GM23338 (cell line): Measurements from ENCODE around the gene CUBN. TPM values are rescaled to one million over a fixed set of nuclear protein-coding genes. Genes with fewer than 3 reads are reported as not detected.

ENCODE experiments used
- ATAC-seq: fragments of 200-7000 bp; cut with Tn5 transposase; 3 replicates; pipeline ENCODE4 v1.9.1; 2020
- DNase-seq: peaks from one replicate; pipeline ENCODE4 v3.0.0-alpha.2; 2015; ENCODE audit warnings: low spot score
- H2AFZ ChIP-seq: fragments of 200-600 bp; sonication (generic); 2 replicates; pipeline ENCODE4 v1.8.0; 2016; ENCODE audit warnings: antibody characterized with exemption, mild to moderate bottlenecking, moderate library complexity
- H3F3A ChIP-seq: fragments of 200-600 bp; sonication (generic); replicated peaks from 2 replicates; pipeline ENCODE4 v1.8.0; 2017; ENCODE audit warnings: antibody characterized with exemption, mixed run types, low read depth
- H3K27ac ChIP-seq: fragments of 200-600 bp; sonication (generic); 2 replicates; pipeline ENCODE4 v1.6.1; 2016; ENCODE audit warnings: low read depth
- H3K27me3 ChIP-seq: fragments of 200-600 bp; sonication (generic); 2 replicates; pipeline ENCODE4 v1.8.0; 2016; ENCODE audit warnings: mild to moderate bottlenecking, mixed run types, moderate library complexity; ENCODE audit not compliant: insufficient read depth
- H3K36me3 ChIP-seq: fragments of 200-600 bp; sonication (generic); 2 replicates; pipeline ENCODE4 v1.8.0; 2016; ENCODE audit warnings: mild to moderate bottlenecking; ENCODE audit not compliant: insufficient read depth
- H3K4me1 ChIP-seq: fragments of 200-600 bp; sonication (generic); 2 replicates; pipeline ENCODE4 v1.8.0; 2016; ENCODE audit warnings: mild to moderate bottlenecking, moderate library complexity; ENCODE audit not compliant: insufficient read depth
- H3K4me2 ChIP-seq: fragments of 200-600 bp; sonication (generic); 2 replicates; pipeline ENCODE4 v1.7.1; 2017; ENCODE audit warnings: mixed run types
- H3K4me3 ChIP-seq: fragments of 200-600 bp; sonication (generic); 2 replicates; pipeline ENCODE4 v1.6.1; 2016; ENCODE audit warnings: mixed run types
- H3K79me2 ChIP-seq: fragments of 200-600 bp; sonication (generic); replicated peaks from 2 replicates; pipeline ENCODE4 v1.8.0; 2017; ENCODE audit warnings: mild to moderate bottlenecking; ENCODE audit not compliant: insufficient read depth
- H3K9me2 ChIP-seq: fragments of 200-600 bp; sonication (generic); 2 replicates; pipeline ENCODE4 v1.8.0; 2017; ENCODE audit not compliant: insufficient read depth
- H4K20me1 ChIP-seq: fragments of 200-600 bp; sonication (generic); replicated peaks from 2 replicates; pipeline ENCODE4 v1.8.0; 2017; ENCODE audit warnings: mild to moderate bottlenecking; ENCODE audit not compliant: insufficient read depth
- H3K27ac Mint-ChIP-seq: 2 replicates; pipeline ENCODE4 v1.8.0; 2020; ENCODE audit warnings: inconsistent platforms, mild to moderate bottlenecking, moderate library complexity, mixed read lengths
- H3K27me3 Mint-ChIP-seq: 3 replicates; pipeline ENCODE4 v1.8.0; 2022; ENCODE audit warnings: low read depth, mild to moderate bottlenecking, moderate library complexity, mixed read lengths, inconsistent platforms; ENCODE audit not compliant: insufficient read depth, poor library complexity
- H3K36me3 Mint-ChIP-seq: 3 replicates; pipeline ENCODE4 v1.8.0; 2021; ENCODE audit warnings: low read depth, mild to moderate bottlenecking, inconsistent platforms, moderate library complexity, mixed read lengths
- H3K4me1 Mint-ChIP-seq: 3 replicates; pipeline ENCODE4 v1.8.0; 2020; ENCODE audit warnings: mild to moderate bottlenecking, inconsistent platforms, mixed read lengths
- H3K4me3 Mint-ChIP-seq: 3 replicates; pipeline ENCODE4 v1.8.0; 2021; ENCODE audit warnings: moderate library complexity, mild to moderate bottlenecking, inconsistent platforms, mixed read lengths
- H3K9me3 Mint-ChIP-seq: 3 replicates; pipeline ENCODE4 v1.8.0; 2020; ENCODE audit warnings: moderate library complexity, mild to moderate bottlenecking, inconsistent platforms, mixed read lengths
- CREB1 ChIP-seq: fragments of 250-450 bp; sonication (Bioruptor Pico); IDR thresholded peaks from 2 replicates; pipeline ENCODE4 v1.5.0; 2020; ENCODE audit warnings: low read depth, mild to moderate bottlenecking, moderate library complexity
- JUNB ChIP-seq: IDR thresholded peaks from one replicate; pipeline ENCODE4 v1.6.1; 2016; ENCODE audit warnings: antibody characterized with exemption; ENCODE audit not compliant: unreplicated experiment
- NANOG ChIP-seq: IDR thresholded peaks from 2 replicates; pipeline ENCODE4 v1.6.1; 2016; ENCODE audit warnings: antibody characterized with exemption, borderline replicate concordance
- REST ChIP-seq: IDR thresholded peaks from one replicate; pipeline ENCODE4 v1.6.1; 2018; ENCODE audit warnings: antibody characterized with exemption; ENCODE audit not compliant: unreplicated experiment
- STAT1 ChIP-seq: IDR thresholded peaks from one replicate; pipeline ENCODE4 v1.6.1; 2016; ENCODE audit warnings: antibody characterized with exemption; ENCODE audit not compliant: unreplicated experiment
- ZNF114 ChIP-seq: fragments of 250-450 bp; sonication (Bioruptor Pico); IDR thresholded peaks from 2 replicates; pipeline ENCODE4 v1.5.0; 2020; ENCODE audit warnings: mild to moderate bottlenecking, moderate library complexity
- polyA plus RNA-seq: library from polyadenylated mRNA; unstranded; fragments of >200 nt; fragmentation: Nextera tagmentation; extraction: Ambion mirVana; gene quantifications from 2 replicates; pipeline ENCODE4 v1.2.1, GENCODE V29; 2016
- total RNA-seq: library from RNA; depleted of rRNA; stranded (reverse); fragments of >200 nt; shearing (Covaris generic); gene quantifications from 2 replicates; pipeline ENCODE4 v1.2.3, GENCODE V29; 2014

CUBN gene
- total and polyA plus RNA-seq, 2 experiments from 2014 or later, result 0.06 to 1.8 TPM

GRCh38 chr10:16792675-16793074 lies 336.9 kb downstream of the CUBN start:
- DNase-seq, result no peak
- H3K9me3 Mint-ChIP-seq, result peaks cover 3% of the 10 kb centered on the region; the same call in 2 of the 3 replicates
- H2AFZ ChIP-seq, result no peak overlapping the region
- no peak for ATAC-seq
- no peak overlapping the region for H3K27ac Mint-ChIP-seq
- H3F3A ChIP-seq, result no peaks in the 10 kb centered on the region
- peaks cover 4% of the 10 kb centered on the region; the same call in 1 of the 2 replicates for H3K36me3 ChIP-seq
- H3K36me3 Mint-ChIP-seq, result peaks cover 14% of the 10 kb centered on the region
- H3K27ac ChIP-seq, result no peak overlapping the region
- H3K4me1 Mint-ChIP-seq, result no peaks in the 10 kb centered on the region; the same call in 2 of the 3 replicates
- H4K20me1 ChIP-seq, result 0 out of 2 replicates have a peak, but pooled peaks cover 9% of the 10 kb centered on the region
- peaks cover 61% of the 10 kb centered on the region for H3K79me2 ChIP-seq
- H3K4me2 ChIP-seq, result no peak overlapping the region
- H3K4me1 ChIP-seq, result no peaks in the 10 kb centered on the region; the same call in 1 of the 2 replicates
- H3K27me3 Mint-ChIP-seq, result no peaks in the 10 kb centered on the region
- H3K4me3 Mint-ChIP-seq, result no peak overlapping the region
- no peak for TF ChIP-seq JUNB
- TF ChIP-seq ZNF114, result no peak
- no peak for TF ChIP-seq CREB1 (CRISPR knock-in tag)
- H3K9me2 ChIP-seq, result no peaks in the 10 kb centered on the region
- H3K4me3 ChIP-seq, result no peak overlapping the region
- H3K27me3 ChIP-seq, result no peaks in the 10 kb centered on the region

DNA sequence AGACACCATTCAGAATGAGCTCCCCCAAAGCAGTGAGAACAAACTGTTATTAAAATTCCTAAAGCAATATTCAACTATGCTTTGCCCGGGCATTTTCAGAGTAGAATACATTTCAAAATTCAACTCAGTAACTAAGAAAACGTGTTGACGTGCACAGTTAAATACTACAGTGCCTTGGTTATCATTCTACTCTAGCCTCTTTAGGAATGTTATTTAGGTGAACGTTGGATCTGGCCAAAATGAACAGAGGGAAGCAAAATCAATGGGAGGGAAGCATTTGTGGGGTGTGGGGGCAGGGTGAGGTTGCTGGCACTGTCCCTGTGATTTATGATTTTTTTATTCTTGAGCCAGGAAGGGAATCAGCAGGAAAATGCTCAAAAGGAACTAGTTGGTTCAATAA lies 339.8 kb downstream of the CUBN start:
- H3K27me3 ChIP-seq, result no peaks in the 10 kb centered on the region
- H4K20me1 ChIP-seq, result 0 out of 2 replicates have a peak, but pooled peaks cover 11% of the 10 kb centered on the region
- no peaks in the 10 kb centered on the region for H3K9me2 ChIP-seq
- no peak overlapping the region for H3K4me3 Mint-ChIP-seq
- peaks cover 46% of the 10 kb centered on the region for H3K79me2 ChIP-seq
- no peak for ATAC-seq
- no peak for TF ChIP-seq JUNB
- DNase-seq, result no peak
- no peaks in the 10 kb centered on the region; the same call in 1 of the 2 replicates for H3K4me1 ChIP-seq
- H3K27ac Mint-ChIP-seq, result no peak overlapping the region
- no peak overlapping the region for H3K4me3 ChIP-seq
- no peak overlapping the region for H2AFZ ChIP-seq
- H3K27me3 Mint-ChIP-seq, result peaks cover 2% of the 10 kb centered on the region
- peaks cover 14% of the 10 kb centered on the region for H3K36me3 Mint-ChIP-seq
- H3K9me3 Mint-ChIP-seq, result peaks cover 3% of the 10 kb centered on the region; the same call in 2 of the 3 replicates
- H3K4me2 ChIP-seq, result no peak overlapping the region
- H3K4me1 Mint-ChIP-seq, result no peaks in the 10 kb centered on the region; the same call in 2 of the 3 replicates
- H3K27ac ChIP-seq, result no peak overlapping the region
- peaks cover 4% of the 10 kb centered on the region; the same call in 1 of the 2 replicates for H3K36me3 ChIP-seq
- H3F3A ChIP-seq, result no peaks in the 10 kb centered on the region

DNA sequence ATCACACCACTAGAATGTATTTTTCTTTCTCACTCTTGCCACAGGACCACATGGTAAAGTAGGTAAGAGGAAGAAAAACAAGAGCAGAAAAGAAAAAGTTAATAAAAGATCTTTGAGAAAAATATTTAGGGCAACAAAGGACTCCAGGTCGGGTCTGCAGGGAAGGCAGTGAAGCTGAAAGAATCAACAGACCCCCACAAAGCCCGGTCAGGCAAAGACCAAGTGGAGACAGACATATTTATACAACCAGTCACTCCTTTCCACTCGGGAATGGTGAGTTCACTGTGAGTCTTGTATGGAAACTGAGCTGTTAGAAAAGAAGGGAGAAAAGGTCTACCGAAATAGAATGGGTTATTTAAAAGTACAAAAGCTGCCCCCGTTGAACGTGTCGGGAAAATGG lies 340.4 kb downstream of the CUBN start:
- H3K27ac ChIP-seq, result no peak overlapping the region
- Mint-ChIP-seq H3K27me3 (peaks cover 2% of the 10 kb centered on the region), H3K27ac (no peak overlapping the region)
- TF ChIP-seq REST (no peak), CREB1 (CRISPR knock-in tag) (no peak), STAT1 (no peak), NANOG (no peak), JUNB (no peak)

More for the DNA sequence above, 340.4 kb downstream of the CUBN start:
- H3K4me3 ChIP-seq, result no peak overlapping the region
- H3K9me2 ChIP-seq, result no peaks in the 10 kb centered on the region
- DNase-seq, result no peak
- H3K36me3 Mint-ChIP-seq, result peaks cover 12% of the 10 kb centered on the region
- H3K27me3 ChIP-seq, result no peaks in the 10 kb centered on the region
- H3K4me3 Mint-ChIP-seq, result no peak overlapping the region
- 0 out of 2 replicates have a peak, but pooled peaks cover 11% of the 10 kb centered on the region for H4K20me1 ChIP-seq
- H3K79me2 ChIP-seq, result peaks cover 47% of the 10 kb centered on the region
- no peak for ATAC-seq
- no peaks in the 10 kb centered on the region; the same call in 2 of the 3 replicates for H3K4me1 Mint-ChIP-seq
- H2AFZ ChIP-seq, result no peak overlapping the region
- H3K36me3 ChIP-seq, result peaks cover 4% of the 10 kb centered on the region; the same call in 1 of the 2 replicates
- no peaks in the 10 kb centered on the region; the same call in 1 of the 2 replicates for H3K4me1 ChIP-seq
- H3K9me3 Mint-ChIP-seq, result peaks cover 3% of the 10 kb centered on the region; the same call in 2 of the 3 replicates
- H3F3A ChIP-seq, result no peaks in the 10 kb centered on the region
- H3K4me2 ChIP-seq, result no peak overlapping the region
